A549 (cell line): ENCODE data around the gene GNAO1. TPM values are rescaled to one million over a fixed set of nuclear protein-coding genes. Genes with fewer than 3 reads are reported as not detected.

Experiments
- ATAC-seq, 2 experiments: fragments of 200-7000 bp in 1 of 2; fragments of >200 bp in 1 of 2; cut with Nextera tagmentation in 1 of 2; cut with Tn5 transposase in 1 of 2; 3 replicates each; pipeline versions ENCODE4 v1.8.0 to v1.9.1; 2018 to 2020; ENCODE audit warnings: mild to moderate bottlenecking in 1 of 2, moderate library complexity in 1 of 2
- CTCF ChIA-PET: fragments of 300-600 bp; sonication (Branson Sonifier 250); formaldehyde crosslinking; extraction: SDS; loops from one replicate; lab custom pipeline; 2021; ENCODE audit warnings: antibody characterized with exemption, inconsistent platforms; lab: Yijun Ruan, JAX
- POLR2A ChIA-PET: fragments of 350-600 bp; formaldehyde crosslinking; extraction: SDS; loops from one replicate; lab custom pipeline; 2021; ENCODE audit warnings: antibody characterized with exemption, inconsistent platforms; lab: Yijun Ruan, JAX
- DNase-seq, 2 experiments: peaks; one replicate each; pipeline versions ENCODE4 v3.0.0 to v3.0.0-alpha.2; 2011 to 2016; ENCODE audit warnings: low read depth in 1 of 2, low spot score in 1 of 2
- FAIRE-seq: peaks from 2 replicates; lab custom pipeline; 2011; peaks lifted over from hg19 to GRCh38; lab: Jason Lieb, UNC
- H3K27ac ChIP-seq, 2 experiments: fragments of >200 bp; sonication (Bioruptor Twin); formaldehyde crosslinking; 3 replicates each; pipeline ENCODE4 v1.5.1; 2016 to 2017
- H3K4me1 ChIP-seq: fragments of >200 bp; sonication (Bioruptor Twin); formaldehyde crosslinking; 3 replicates; pipeline ENCODE4 v1.6.1; 2016
- H3K4me2 ChIP-seq: fragments of >200 bp; sonication (Bioruptor Twin); formaldehyde crosslinking; 3 replicates; pipeline ENCODE4 v1.6.1; 2016
- H3K4me3 ChIP-seq: fragments of >200 bp; sonication (Bioruptor Twin); formaldehyde crosslinking; 3 replicates; pipeline ENCODE4 v1.5.1; 2016
- H3K9me3 ChIP-seq: fragments of >200 bp; sonication (Bioruptor Twin); formaldehyde crosslinking; 3 replicates; pipeline ENCODE4 v1.6.1; 2016
- EHF ChIP-seq: fragments of 250-450 bp; sonication (Bioruptor Pico); IDR thresholded peaks from 2 replicates; pipeline ENCODE4 v1.5.0; 2020; ENCODE audit warnings: mild to moderate bottlenecking
- EP300 ChIP-seq, 2 experiments: fragments of >200 bp; sonication (Bioruptor Twin); formaldehyde crosslinking; IDR thresholded peaks; 2 replicates in 1 of 2; 3 replicates in 1 of 2; pipeline ENCODE4 v1.6.1; 2016 to 2017
- FOSB ChIP-seq: fragments of 250-450 bp; sonication (Bioruptor Pico); IDR thresholded peaks from 2 replicates; pipeline ENCODE4 v1.5.0; 2020; ENCODE audit warnings: mild to moderate bottlenecking, moderate library complexity
- FOXS1 ChIP-seq: fragments of 250-450 bp; sonication (Bioruptor Pico); IDR thresholded peaks from 2 replicates; pipeline ENCODE4 v1.5.0; 2020; ENCODE audit warnings: mild to moderate bottlenecking, moderate library complexity
- HDAC2 ChIP-seq: fragments of 200-600 bp; sonication (generic); IDR thresholded peaks from 2 replicates; pipeline ENCODE4 v1.6.1; 2016
- HEYL ChIP-seq: fragments of 250-450 bp; sonication (Bioruptor Pico); IDR thresholded peaks from 2 replicates; pipeline ENCODE4 v1.8.0; 2021; ENCODE audit warnings: mild to moderate bottlenecking, moderate library complexity
- KDM5A ChIP-seq: fragments of 200-600 bp; sonication (generic); IDR thresholded peaks from 2 replicates; pipeline ENCODE4 v1.6.1; 2016; ENCODE audit warnings: antibody characterized with exemption, mild to moderate bottlenecking
- MAX ChIP-seq: IDR thresholded peaks from 2 replicates; pipeline ENCODE4 v1.6.1; 2012
- PHF8 ChIP-seq: fragments of 200-600 bp; sonication (generic); IDR thresholded peaks from 2 replicates; pipeline ENCODE4 v1.6.1; 2016; ENCODE audit warnings: low read depth, mild to moderate bottlenecking, antibody characterized with exemption, moderate library complexity, borderline replicate concordance
- POLR2A ChIP-seq: IDR thresholded peaks from 2 replicates; pipeline ENCODE4 v1.6.1; 2012; ENCODE audit warnings: mild to moderate bottlenecking, low read length
- POLR2AphosphoS2 ChIP-seq: conservative IDR thresholded peaks from 2 replicates; pipeline ENCODE4 v1.6.1; 2012; ENCODE audit warnings: low read length, improper control_type of control experiment, inconsistent platforms
- RAD21 ChIP-seq, 2 experiments: fragments of >200 bp in 1 of 2; sonication (Bioruptor Twin) in 1 of 2; formaldehyde crosslinking in 1 of 2; IDR thresholded peaks in 1 of 2; conservative IDR thresholded peaks in 1 of 2; 2 replicates in 1 of 2; 3 replicates in 1 of 2; pipeline ENCODE4 v1.6.1; 2012 to 2018; ENCODE audit warnings: inconsistent platforms in 1 of 2
- SMC3 ChIP-seq: fragments of >200 bp; sonication (Bioruptor Twin); formaldehyde crosslinking; IDR thresholded peaks from 3 replicates; pipeline ENCODE4 v1.6.1; 2018; ENCODE audit warnings: inconsistent platforms
- WGBS: methylation state at CpG from one replicate; pipeline ENCODE4 v1.1.6; 2017; ENCODE audit errors: missing lambda C conversion rate; 5-methylcytosine and 5-hydroxymethylcytosine counted together
- polyA plus RNA-seq, 4 experiments: library from polyadenylated mRNA; depleted of rRNA in 3 of 4; stranded (reverse); fragments of >200 nt; fragmentation: RNase III in 1 of 4; extraction: RNeasy Plus Mini Kit Qiagen cat#74134 plus additional on column Dnase treatment in 1 of 4; gene quantifications; 2 replicates in 3 of 4; 3 replicates in 1 of 4; pipeline ENCODE4 v1.2.3, GENCODE V29; 2011 to 2017
- TF ChIP-seq, protein P1 (sequence below): IDR thresholded peaks from 2 replicates; pipeline ENCODE4 v1.6.1; 2012; ENCODE audit warnings: low read depth, borderline replicate concordance

Gene GNAO1
- polyA plus RNA-seq, 2 of the 4 experiments (the other 2 are of a cell fraction), result 0.22 to 0.23 TPM

DNA sequence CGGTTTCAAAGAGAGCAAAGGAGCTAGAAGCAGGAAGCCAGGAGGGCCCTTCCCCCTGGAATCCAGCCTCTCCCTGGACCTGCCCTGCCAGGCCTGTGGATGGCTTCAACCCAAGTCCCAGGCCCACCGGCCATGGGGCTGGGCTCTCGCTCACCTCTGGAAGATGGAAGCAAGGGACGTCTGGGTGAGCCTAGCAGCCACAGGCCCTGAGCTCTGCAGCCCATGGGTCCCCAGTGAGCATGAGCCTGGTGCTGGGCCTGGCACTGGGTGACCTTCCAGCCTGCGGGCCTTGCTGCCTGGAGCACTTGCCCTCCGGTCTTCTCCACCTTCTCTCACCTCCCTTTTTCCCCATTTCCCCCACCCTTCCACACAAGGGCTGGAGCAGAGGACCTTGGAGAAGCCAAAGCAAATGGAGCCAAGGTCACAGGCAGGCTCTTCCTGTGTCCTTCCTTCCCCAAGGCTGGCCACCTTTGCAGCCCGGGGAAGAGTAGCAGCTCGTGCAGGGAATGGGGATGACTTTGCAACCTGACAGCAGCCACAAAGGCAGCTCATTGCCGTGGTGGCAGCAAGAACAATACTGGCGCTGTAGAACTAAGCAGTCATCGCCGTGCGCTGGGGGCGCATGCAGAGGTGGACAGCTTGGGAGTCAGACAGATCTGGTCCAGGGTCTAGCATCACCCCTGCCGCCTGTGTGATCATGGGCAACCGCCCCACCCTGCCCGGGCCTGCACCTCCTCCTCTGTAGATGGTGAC lies 147.5 kb downstream of the GNAO1 start (continued):
- TF ChIP-seq KDM5A (no peak), HDAC2 (no peak)

DNA sequence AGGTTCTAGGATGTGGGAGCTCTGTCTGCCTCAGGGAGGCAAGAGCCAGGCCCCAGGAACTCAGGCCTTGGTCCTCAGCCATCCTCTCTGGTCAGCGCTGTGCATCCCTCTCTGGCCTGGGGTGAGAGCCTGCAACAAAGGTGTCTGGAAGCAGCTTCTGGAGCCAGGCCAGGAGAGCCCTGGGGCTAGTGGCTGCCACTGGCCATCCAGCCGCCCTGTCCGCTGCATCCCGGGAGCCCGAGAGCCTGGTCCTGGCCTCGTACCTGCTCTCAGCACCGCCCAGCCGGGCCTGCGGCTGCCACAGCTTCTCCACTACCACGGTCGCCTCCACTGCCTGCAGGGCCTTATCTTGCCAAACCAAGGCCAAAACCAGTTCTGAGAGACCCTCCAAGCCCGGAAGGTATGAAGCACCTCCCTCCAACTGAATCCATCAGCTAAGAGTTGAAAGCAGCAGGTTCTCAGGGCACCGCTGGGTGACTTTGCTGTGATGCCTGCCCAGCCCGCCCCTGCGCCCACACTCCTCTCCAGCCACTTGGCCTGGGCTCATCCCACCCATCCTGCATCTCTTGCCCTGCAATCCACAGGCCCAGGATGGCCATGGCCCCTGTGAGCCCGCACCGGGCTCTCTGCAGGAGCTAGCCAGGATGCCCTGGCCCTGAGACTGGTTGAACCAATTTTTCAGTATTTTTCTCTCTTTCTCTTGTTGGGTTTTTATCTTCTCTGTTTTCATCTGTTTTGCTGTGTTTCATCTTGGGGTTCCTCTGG lies 148.3 kb downstream of the GNAO1 start:
- no peaks in the 10 kb centered on the region for H3K9me3 ChIP-seq
- no peak overlapping the region for H3K4me2 ChIP-seq
- TF ChIP-seq PHF8 (no peak), POLR2AphosphoS2 (no peak), HEYL (no peak), RAD21 (conservative IDR thresholded peaks at IDR 0.05 in 1 of 2, IDR thresholded peaks at IDR 0.05 in 1 of 2) (no peak), FOSB (CRISPR knock-in tag) (no peak), EHF (no peak)
- TF ChIP-seq, protein P1, sequence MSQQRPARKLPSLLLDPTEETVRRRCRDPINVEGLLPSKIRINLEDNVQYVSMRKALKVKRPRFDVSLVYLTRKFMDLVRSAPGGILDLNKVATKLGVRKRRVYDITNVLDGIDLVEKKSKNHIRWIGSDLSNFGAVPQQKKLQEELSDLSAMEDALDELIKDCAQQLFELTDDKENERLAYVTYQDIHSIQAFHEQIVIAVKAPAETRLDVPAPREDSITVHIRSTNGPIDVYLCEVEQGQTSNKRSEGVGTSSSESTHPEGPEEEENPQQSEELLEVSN, result no peak
- H3K4me3 ChIP-seq, result no peak overlapping the region
- ChIA-PET POLR2A (no interaction called here), CTCF (interaction anchor here (0.9 to 3.5 kb wide), 6 partner anchors 10 to 627 kb away, joined by 3 to 20 read pairs (median 4); no protein-coding TSS in a partner anchor)
- no peak for ATAC-seq
- FAIRE-seq, result no peak
- H3K4me1 ChIP-seq, result peaks cover 10% of the 10 kb centered on the region; the same call in 1 of the 3 replicates
- 88% methylated on average over 17 of the region's 17 CpGs for WGBS
- DNase-seq, result no peak
- H3K27ac ChIP-seq, result no peak overlapping the region

DNA sequence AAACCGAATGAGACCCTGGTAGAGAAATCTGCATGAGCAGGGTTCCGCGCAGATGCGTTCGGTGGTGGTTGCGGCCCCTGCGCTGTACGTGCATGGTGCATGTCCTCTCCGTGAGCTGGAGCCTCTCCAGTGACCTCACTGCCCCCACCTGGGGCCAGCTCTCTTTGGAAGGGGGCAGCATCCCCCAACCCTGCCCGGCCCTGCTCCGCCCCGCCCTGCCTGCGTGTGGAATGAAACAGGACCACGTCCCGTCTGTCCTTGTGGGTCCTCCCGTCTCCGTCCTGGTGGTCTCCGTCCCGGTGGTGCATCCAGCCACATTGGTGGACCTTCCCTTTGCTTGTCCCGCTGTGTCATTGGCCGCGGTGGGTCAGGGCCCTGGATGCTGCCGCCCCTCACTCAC lies 149.1 kb downstream of the GNAO1 start:
- TF ChIP-seq EP300 (IDR thresholded peaks at IDR 0.05), result no peak
- TF ChIP-seq MAX, result no peak
- no peak for TF ChIP-seq FOXS1 (CRISPR knock-in tag)
- CTCF ChIA-PET, result interaction anchor here (0.9 to 3.5 kb wide), 7 partner anchors 8 to 628 kb away, joined by 3 to 20 read pairs (median 5); no protein-coding TSS in a partner anchor
- no peak for FAIRE-seq
- POLR2A ChIA-PET, result no interaction called here
- ATAC-seq, result no peak
- H3K4me1 ChIP-seq, result peaks cover 10% of the 10 kb centered on the region; the same call in 1 of the 3 replicates
- 83% methylated on average over 21 of the region's 23 CpGs for WGBS
- H3K4me2 ChIP-seq, result no peak overlapping the region
- H3K9me3 ChIP-seq, result no peaks in the 10 kb centered on the region
- no peak overlapping the region for H3K4me3 ChIP-seq
- H3K27ac ChIP-seq, result no peak overlapping the region
- no peak for DNase-seq

DNA sequence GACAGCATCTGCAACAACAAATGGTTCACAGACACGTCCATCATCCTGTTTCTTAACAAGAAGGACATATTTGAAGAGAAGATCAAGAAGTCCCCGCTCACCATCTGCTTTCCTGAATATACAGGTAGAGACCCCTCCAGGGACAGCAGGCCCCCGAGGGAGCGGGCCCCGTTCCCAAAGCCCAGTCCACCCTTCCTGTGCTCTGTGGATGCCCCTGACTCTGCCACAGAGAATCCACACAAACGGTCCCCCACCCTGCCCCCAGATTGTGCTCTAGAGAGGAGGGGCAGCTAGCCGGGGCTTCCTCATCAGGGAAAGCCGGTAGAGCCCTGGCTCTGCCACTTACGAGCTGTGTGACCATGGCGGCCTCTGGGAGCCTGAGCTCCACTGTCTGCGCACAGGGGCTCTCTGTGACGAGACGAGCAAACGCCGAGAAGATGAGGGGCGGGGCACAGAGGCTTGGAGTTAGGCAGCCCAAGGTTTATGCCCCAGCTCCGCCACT lies 149.6 kb downstream of the GNAO1 start:
- POLR2A ChIA-PET, result no interaction called here
- no peak for ATAC-seq
- FAIRE-seq, result no peak
- DNase-seq, result no peak
- Histone ChIP-seq H3K27ac (no peak overlapping the region), H3K4me1 (peaks cover 10% of the 10 kb centered on the region; the same call in 1 of the 3 replicates), H3K4me3 (no peak overlapping the region), H3K4me2 (no peak overlapping the region), H3K9me3 (no peaks in the 10 kb centered on the region)
- 67% methylated on average over 9 of the region's 17 CpGs for WGBS
- TF ChIP-seq SMC3 (no peak), POLR2A (no peak), KDM5A (no peak), EP300 (IDR thresholded peaks at IDR 0.05) (no peak), FOSB (CRISPR knock-in tag) (no peak)
- CTCF ChIA-PET, result interaction anchor here (0.9 to 2.5 kb wide), 8 partner anchors 9 to 628 kb away, joined by 3 to 15 read pairs (median 4); no protein-coding TSS in a partner anchor
